H1 (cell line): ENCODE data around the gene KRTAP4-2. TPM values are rescaled to one million over a fixed set of nuclear protein-coding genes. Genes with fewer than 3 reads are reported as not detected.

Experiments used
- CBX5 ChIP-seq: fragments of 300-800, 300-1000 bp; sonication (generic); IDR thresholded peaks from 2 replicates; pipeline ENCODE4 v1.7.1; 2016; ENCODE audit warnings: antibody characterized with exemption, low read length, low read depth
- EZH2 ChIP-seq: fragments of 200-600 bp; sonication (generic); IDR thresholded peaks from 2 replicates; pipeline ENCODE4 v1.7.1; 2012; ENCODE audit warnings: low read depth, mild to moderate bottlenecking, moderate library complexity, low read length, inconsistent platforms; ENCODE audit not compliant: severe bottlenecking
- FOSL1 ChIP-seq: IDR thresholded peaks from 2 replicates; pipeline ENCODE4 v1.6.1; 2011; ENCODE audit warnings: mild to moderate bottlenecking, low read depth, low read length, moderate library complexity; ENCODE audit not compliant: insufficient read depth
- MAFK ChIP-seq: IDR thresholded peaks from 2 replicates; pipeline ENCODE4 v1.6.1; 2012; ENCODE audit warnings: low read depth, mild to moderate bottlenecking, improper control_type of control experiment, low read length
- RBBP5 ChIP-seq: IDR thresholded peaks from 2 replicates; pipeline ENCODE4 v1.7.1; 2012; ENCODE audit warnings: low read depth, mild to moderate bottlenecking, inconsistent platforms, low read length, moderate library complexity, borderline replicate concordance
- RNF2 ChIP-seq: fragments of 200-900, 300-1000 bp; sonication (generic); IDR thresholded peaks from 2 replicates; pipeline ENCODE4 v1.7.1; 2016; ENCODE audit warnings: borderline replicate concordance, low read depth, mild to moderate bottlenecking, antibody characterized with exemption, low read length; ENCODE audit not compliant: poor library complexity, severe bottlenecking; ENCODE audit errors: missing control alignments
- SIN3A ChIP-seq, 2 experiments: IDR thresholded peaks in 1 of 2; conservative IDR thresholded peaks in 1 of 2; 2 replicates each; pipeline ENCODE4 v1.6.1; 2011 to 2012; ENCODE audit warnings: low read length in 2 of 2, improper control_type of control experiment in 1 of 2, low read depth in 1 of 2, mild to moderate bottlenecking in 1 of 2
- ZNF274 ChIP-seq: IDR thresholded peaks from 2 replicates; pipeline ENCODE4 v1.7.0; 2012; ENCODE audit warnings: low read length, borderline replicate concordance; ENCODE audit errors: extremely low read depth
- polyA plus RNA-seq, 7 experiments: library from polyadenylated mRNA; depleted of rRNA in 3 of 7; stranded (reverse) in 5 of 7; unstranded in 2 of 7; fragments of >200 nt in 5 of 7; fragments of 200-250 nt in 2 of 7; gene quantifications; 1 replicate in 5 of 7; 2 replicates in 1 of 7; 4 replicates in 1 of 7; pipeline versions ENCODE4 v1.2.1 to v1.2.3, GENCODE V29; 2011 to 2013; ENCODE audit warnings: missing spikeins in 2 of 7, mixed read lengths in 2 of 7
- total RNA-seq: library from RNA; stranded (reverse); fragmentation: NEBNext Ultra II Directional; extraction: Animal tissue kit (Norgen Biotek cat#: 25700); gene quantifications from 2 replicates; pipeline ENCODE4 v1.2.1, GENCODE V29; 2021

Gene KRTAP4-2
- total and polyA plus RNA-seq, 2 of the 8 experiments (the other 6 are each of a cell fraction or from before 2014, with no cell fraction given) = not detected

GRCh38 chr17:41151525-41151924, 26.5 kb downstream of the KRTAP4-2 start (continued):
- no peak for TF ChIP-seq RNF2
- no peak for TF ChIP-seq ZNF274
- no peak for TF ChIP-seq RBBP5
- no peak for TF ChIP-seq EZH2
- TF ChIP-seq MAFK = no peak
- TF ChIP-seq FOSL1 = no peak
- no peak for TF ChIP-seq SIN3A (conservative IDR thresholded peaks at IDR 0.05 in 1 of 2, IDR thresholded peaks at IDR 0.05 in 1 of 2; ENCODE audit: low read depth in 1 of 2, low read length in 2 of 2)
- no peak for TF ChIP-seq CBX5
- TF ChIP-seq, all 59 proteins: peak for 0
